GM10266 (cell line): ENCODE measurements around the gene PPM1J.

Experiments used
- DNase-seq: peaks from one replicate; pipeline ENCODE4 v3.0.0; 2012; ENCODE audit errors: extremely low spot score
- CTCF ChIP-seq: IDR thresholded peaks from 2 replicates; pipeline ENCODE4 v1.5.1; 2012; ENCODE audit warnings: mild to moderate bottlenecking, low read depth; ENCODE audit not compliant: control insufficient read depth, insufficient read depth; ENCODE audit errors: missing control alignments

PPM1J gene

DNA sequence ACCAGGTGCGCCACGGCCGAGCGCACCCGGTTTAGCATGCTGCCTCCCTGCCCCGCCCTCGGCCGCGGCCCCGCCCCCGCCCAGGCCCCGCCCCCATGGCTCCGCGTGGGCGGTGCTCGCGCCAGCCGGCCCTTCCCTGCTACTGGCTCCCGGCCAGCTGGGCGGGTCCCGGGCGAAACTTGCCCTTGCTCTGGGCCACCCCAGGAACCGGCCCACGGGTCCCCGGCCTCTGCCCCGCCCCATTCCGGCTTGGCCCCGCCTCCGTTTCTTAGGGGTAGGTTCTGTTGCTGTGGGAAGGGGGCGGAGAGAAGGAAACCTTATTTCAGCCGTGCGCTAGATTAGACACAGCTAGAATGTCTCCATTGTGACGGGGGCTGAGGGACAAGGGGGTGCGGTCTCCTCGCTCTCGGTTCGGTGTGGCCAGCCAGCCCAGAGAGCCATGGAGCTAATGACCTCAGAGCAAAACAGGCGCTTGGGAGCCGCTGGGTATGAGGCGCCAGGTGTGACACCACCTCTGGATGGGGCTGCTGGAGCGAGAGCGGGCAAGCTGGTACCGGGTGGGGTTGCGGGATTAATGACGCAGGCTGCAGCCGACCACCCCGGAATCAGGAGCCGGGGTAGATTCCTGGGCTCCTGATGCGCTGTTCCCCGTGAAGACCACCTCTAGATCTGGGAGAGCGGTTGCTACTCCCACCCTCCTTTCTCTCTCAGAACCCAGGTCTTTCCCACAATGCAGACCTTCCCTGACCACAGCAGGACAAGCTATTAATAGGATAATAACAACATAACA is at the start of gene PPM1J:
PPM1J (minus strand) TSS at position 69 of the 790 bp plus-strand sequence; CDS start at position 38, 31 bp downstream.
- peak; percentile 98 for DNase-seq
- TF ChIP-seq CTCF = no peak

DNA sequence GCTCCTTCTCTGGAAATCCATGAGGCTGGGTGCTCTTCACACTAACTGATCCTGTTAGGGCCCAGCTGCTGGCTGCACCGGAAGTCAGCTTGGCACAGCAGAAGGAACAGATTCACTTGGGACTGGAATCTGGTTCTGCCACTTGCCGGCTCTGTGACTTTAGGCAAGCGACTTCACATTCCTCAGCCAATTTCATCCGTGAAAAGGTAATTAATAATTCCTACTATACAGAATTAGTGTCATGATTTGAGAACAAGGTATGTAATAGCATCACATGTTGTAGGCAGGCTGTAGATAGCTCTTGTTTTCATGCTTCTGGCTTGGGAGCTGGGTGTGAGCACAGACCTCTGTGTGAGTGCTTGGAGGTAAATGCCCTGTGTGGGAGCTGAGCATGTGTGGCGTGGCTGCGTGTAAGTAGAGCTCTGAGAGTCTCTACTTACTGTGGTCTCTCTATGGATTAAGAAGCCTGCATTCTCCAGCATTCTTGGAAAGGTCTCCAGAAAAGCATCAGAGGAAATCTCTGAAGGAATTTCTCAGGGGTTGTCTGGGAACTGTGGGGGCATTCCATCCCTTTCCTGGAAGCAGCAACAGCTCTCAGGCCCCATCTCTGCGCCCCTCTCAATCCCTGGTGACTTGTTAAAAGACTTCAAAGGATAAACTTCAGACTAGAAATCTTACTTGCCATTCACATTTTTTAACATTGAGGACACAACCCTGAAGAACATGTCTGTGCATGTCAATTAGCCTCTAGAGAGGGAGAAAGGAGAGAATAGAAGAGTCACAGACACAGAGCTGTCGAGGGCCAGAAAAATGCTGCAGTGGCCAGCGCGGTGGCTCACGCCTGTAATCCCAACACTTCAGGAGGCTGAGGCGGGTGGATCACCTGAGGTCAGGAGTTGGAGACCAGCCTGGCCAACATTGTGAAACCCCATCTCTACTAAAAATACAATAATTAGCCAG is 47.7 kb upstream of the PPM1J start:
- no peak for TF ChIP-seq CTCF
- no peak for DNase-seq

DNA sequence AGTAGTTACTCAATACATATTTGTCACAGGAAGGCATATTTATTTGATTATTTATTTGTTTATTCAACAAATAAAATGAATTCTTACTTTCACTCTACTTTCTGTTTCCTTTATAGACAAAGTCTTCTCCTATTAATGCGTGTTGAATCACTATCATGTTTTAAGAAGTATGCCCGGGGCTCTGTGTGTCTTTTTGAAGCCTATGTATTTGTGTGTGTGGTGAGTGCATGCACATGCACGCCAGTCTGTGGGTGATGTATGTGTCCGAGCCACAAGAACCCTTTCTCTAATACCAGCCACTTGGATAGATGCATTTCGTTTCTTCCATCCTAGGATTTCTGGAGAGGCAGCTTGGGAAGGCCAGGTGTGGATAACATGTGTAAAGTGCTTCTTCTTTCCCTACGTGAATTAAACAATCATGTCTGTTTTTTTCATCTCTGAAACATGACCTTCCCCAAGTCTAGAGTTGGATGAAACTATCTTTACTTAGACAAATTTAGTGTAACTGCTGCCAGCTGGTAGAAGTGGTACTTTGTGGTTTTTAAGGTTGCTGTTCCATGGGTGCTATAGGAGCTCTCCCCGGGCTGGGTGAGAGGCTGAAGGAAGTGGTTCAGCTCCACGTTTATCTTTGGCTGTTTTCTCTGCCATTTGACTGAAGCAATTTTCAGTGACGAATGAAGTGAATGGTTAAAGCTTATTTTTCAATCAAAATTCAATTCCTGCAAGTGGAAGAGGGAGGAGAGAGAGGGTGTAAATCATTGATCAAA is 46.8 kb upstream of the PPM1J start:
- no peak for TF ChIP-seq CTCF

DNA sequence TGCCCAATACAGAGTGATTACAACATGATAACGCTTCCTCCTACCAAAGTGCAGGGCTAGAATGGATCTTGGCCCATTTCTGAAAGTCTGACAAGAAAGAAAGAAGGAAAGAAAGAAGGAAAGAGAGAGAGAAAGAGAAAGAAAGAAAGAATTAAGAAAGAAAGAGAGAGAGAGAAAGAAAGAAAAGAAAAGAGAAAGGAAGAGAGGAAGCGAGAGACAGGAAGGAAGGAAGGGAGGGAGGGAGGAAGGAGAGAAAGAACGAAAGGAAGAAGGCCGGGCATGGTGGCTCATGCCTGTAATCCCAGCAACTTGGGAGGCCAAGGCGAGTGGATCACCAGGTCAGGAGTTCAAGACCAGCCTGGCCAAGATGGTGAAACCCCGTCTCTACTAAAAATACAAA is 44.1 kb upstream of the PPM1J start:
- no peak for TF ChIP-seq CTCF
- no peak for DNase-seq

More for the DNA sequence above, 46.8 kb upstream of the PPM1J start:
- DNase-seq = no peak

GRCh38 chr1:112754116-112754628 is 39.0 kb upstream of the PPM1J start:
- TF ChIP-seq CTCF = no peak
- no peak for DNase-seq

DNA sequence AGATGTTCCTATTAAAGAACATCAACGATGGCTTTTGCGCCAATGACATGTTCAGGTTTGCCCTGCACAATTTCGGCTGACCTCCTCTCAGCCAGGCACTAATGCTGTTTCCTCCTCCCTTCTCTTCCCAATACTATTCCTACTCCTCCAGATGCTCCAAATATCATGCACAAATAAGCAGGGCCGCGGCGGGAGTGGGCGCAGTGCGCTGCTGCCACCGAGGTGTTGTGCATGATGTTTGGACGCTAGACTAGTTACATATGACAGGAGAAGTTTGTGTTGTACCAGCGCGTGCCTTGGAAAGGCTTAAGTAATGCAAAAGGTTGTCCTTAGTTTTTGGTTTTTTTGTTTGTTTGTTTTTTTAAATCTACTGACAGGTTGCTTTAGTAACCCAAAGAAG is 33.3 kb upstream of the PPM1J start:
- no peak for TF ChIP-seq CTCF
- DNase-seq = no peak
